Measurements from ENCODE around the gene CLTCL1.
A peak's percentile ranks its signal among the peaks of the same experiment; 100 is the strongest.
"Not testable (repeated sequence)": the region's sequence is repeated elsewhere in the genome, so short reads cannot be mapped to it uniquely, and the experiment has no call there.

CLTCL1 gene

GRCh38 chr22:19216579-19216978, 74.9 kb downstream of the CLTCL1 start:
- no peak for DNase-seq

GRCh38 chr22:19215360-19215759, 76.2 kb downstream of the CLTCL1 start:
- DNase-seq = no peak

- peak in 1 of 2 experiments; percentile 30 for DNase-seq
These were observed 77.4 kb downstream of the CLTCL1 start for GRCh38 chr22:19214078-19214473.

DNA sequence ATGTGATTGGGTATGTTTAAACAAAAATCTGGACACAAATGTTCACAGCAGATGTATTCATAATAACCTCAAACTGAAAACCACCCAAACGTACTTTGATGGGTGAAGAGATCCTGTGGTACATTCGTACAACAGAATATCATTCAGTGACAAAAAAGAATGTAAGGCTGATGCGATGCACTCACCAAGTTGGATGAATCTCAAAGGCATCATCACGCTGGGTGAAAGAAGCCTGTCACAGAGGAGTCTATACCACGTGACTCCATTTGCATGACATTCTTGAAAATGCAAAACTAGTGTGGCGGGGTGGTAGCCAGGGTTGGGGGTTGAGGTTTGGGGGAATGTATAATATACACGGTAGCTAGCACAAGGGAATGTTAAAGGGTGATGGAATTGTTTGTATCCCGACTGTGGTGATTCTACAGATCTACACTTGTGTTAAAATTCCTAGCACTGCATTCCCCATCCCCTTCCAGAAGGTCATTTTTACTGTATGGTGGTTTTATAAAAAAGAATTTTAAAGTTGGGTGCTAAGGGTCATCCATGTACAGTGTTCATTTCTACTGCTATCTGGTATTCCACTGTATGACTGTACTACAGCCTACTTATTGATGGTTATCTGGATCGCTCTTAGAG, 78.0 kb downstream of the CLTCL1 start:
- DNase-seq = no peak

- no peak for DNase-seq
These were observed 78.5 kb downstream of the CLTCL1 start for GRCh38 chr22:19213001-19213400.

GRCh38 chr22:19212302-19212870, 79.1 kb downstream of the CLTCL1 start:
- DNase-seq = no peak

DNA sequence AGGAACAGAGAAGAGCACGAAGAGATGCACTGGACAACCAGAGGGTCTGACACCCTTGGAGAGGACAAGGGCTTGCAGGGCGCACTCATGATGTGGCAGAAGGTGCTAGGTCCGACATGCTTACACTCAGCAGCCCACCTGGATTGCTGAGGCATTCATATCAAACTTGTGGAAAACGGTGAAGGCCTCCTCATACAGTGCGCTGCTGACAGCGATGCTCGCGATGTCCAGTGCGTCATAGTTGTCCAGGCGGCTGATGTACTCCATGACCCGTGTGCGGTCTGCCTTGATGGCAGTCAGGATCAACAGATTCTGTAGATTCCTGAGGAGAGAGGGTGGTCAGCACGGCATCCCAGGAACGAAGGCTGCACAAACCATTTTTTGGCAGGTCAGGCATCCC, 81.3 kb downstream of the CLTCL1 start:
- no peak for DNase-seq

- no peak for DNase-seq
These were observed 83.2 kb downstream of the CLTCL1 start for GRCh38 chr22:19208287-19208847.

DNA sequence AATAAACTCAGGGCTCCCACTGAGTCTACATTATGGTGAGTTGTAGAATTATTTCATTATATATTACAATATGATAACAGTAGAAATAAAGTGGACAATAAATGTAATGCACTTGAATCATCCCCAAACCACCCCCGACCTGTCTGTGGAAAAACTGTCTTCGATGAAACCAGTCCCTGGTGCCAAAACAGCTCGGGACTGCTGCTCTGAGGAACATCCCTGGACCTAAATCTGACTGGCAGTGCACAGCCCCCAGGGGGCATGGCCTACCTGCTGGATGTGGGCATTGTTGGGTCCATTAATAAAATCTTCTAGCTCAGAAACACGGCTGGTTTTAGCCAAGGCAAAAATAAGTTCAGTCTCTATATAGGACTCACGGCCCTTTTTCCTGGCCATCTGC, 83.6 kb downstream of the CLTCL1 start:
- no peak for DNase-seq

- DNase-seq = no peak
These were observed 84.1 kb downstream of the CLTCL1 start for GRCh38 chr22:19207401-19207808.

GRCh38 chr22:19206287-19206686, 85.2 kb downstream of the CLTCL1 start:
- DNase-seq = no peak

DNA sequence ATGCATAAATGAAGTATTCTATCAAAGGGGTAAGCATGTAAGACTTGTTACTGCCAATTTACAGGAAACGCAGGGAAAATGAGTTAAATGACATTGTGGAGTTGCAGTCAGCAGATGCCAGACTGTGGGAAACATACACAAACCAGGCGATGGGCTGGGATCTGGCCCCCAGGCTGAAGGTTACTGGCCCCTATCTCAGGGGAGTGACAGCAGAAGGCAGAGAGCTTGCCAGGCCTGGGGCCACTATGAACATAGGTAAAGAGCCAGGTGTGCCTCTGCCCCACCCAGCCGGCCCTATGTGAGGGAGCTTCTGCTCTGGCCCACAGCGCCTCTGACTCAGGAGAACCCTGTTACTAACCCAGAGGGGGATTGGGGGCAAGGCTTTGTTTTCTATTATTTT, 86.9 kb downstream of the CLTCL1 start:
- no peak for DNase-seq

- DNase-seq = no peak
These were observed 87.7 kb downstream of the CLTCL1 start for GRCh38 chr22:19203834-19204233.

DNA sequence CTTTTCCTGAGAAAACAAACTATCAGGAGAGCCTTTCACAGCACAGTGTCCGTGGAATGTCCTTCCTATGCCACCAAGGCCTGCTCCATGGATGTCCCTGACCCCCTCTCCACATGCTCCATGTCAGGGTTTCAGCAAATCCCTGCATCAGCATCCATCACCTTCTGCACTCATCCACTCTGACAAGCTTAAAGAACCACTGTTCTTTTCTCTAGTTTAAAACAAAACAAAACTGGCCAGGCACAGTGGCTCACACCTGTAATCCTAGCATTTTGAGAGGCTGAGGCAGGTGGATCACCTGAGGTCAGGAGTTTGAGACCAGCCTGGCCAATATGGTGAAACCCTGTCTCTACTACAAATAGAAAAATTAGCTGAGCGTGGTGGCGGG, 88.7 kb downstream of the CLTCL1 start:
- DNase-seq = not testable (repeated sequence)

GRCh38 chr22:19201869-19202798, 89.4 kb downstream of the CLTCL1 start:
- no peak for DNase-seq

GRCh38 chr22:19201130-19201868, 90.2 kb downstream of the CLTCL1 start:
- no peak for DNase-seq

- DNase-seq = no peak
These were observed 92.0 kb downstream of the CLTCL1 start for GRCh38 chr22:19199479-19199878.

- no peak for DNase-seq
These were observed 93.3 kb downstream of the CLTCL1 start for GRCh38 chr22:19197997-19198865.

DNA sequence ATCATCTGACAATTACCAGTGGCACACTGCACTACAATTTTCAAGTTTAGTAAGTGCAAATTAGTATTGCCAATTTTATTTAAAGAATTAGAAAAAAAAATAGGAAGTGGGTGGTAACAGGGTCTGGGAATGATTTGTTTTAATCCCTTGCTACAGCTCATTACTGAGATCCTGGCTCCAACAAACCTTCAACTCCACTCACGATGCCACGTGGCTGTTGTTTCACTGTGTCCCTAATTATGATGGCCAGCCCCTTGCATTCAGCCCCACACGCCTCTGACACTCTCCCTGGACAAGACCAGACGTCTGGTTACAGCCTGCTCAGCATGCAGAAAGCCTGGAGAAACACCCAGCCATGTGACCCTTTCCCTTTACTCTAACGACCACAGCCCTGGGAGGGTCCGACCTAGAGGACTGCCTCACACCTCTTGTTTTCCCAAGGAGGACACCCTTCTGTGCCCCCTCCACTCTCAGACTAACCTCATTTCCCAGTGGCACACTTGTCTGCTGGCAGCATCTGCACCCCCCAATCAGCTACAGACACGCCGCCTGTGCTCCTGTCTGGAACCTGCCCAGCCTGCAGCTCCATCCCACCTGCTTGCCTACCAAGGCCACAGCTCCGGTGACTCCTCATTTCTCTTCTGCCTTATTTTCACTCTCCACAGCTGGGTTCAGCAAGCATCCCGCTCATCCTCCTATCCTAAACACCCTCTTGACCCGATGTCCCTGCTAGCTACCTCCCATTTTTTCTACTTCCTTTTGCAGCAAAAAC, 94.5 kb downstream of the CLTCL1 start:
- DNase-seq = no peak

GRCh38 chr22:19195796-19196731, 95.5 kb downstream of the CLTCL1 start:
- no peak for DNase-seq

Data from NCI-H2081 (cell line).